Pons (tissue), 1 donor: ENCODE results near the gene ZNF684.
"Not testable (repeated sequence)": the region's sequence is repeated elsewhere in the genome, so short reads cannot be mapped to it uniquely, and the experiment has no call there.

Experiments used
- DNase-seq: peaks from one replicate; pipeline ENCODE4 v3.0.0-alpha.2; 2016; ENCODE audit warnings: low spot score

The ZNF684 gene

GRCh38 chr1:40531381-40532061, at the start of gene ZNF684:
Gene ZNF684, plus strand, starts transcription at chr1:40531637. Its CDS starts 1,530 bp downstream, at chr1:40533167.
- peak; percentile 96 for DNase-seq

- DNase-seq: no peak
Observed at GRCh38 chr1:40495315-40495903, 36.0 kb upstream of the ZNF684 start.

DNA sequence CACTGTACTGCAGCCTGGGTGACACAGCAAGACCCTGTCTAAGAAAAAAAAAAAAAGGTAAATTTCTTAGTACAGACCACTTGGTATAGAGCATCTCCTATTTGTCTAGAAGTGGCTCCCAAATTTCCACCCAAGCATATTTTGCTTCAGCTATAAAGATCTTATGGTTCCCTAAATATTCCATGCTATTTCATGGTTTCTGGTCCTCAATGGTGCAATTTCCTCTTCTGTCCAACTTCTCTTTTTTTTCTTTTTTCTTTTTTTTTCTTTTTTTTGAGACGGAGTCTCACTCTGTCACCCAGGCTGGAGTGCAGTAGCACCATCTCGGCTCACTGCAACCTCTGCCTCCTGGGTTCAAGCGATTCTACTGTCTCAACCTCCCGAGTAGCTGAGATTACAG, 28.8 kb upstream of the ZNF684 start:
- not testable (repeated sequence) for DNase-seq

- no peak for DNase-seq
Observed at GRCh38 chr1:40507973-40508372, 23.5 kb upstream of the ZNF684 start.

GRCh38 chr1:40508375-40509341, 22.8 kb upstream of the ZNF684 start, which contains the start of gene EXO5:
Gene EXO5, plus strand, starts transcription at chr1:40508767. Its CDS starts 5,778 bp downstream, at chr1:40514545.
- DNase-seq: peak; percentile 41

DNA sequence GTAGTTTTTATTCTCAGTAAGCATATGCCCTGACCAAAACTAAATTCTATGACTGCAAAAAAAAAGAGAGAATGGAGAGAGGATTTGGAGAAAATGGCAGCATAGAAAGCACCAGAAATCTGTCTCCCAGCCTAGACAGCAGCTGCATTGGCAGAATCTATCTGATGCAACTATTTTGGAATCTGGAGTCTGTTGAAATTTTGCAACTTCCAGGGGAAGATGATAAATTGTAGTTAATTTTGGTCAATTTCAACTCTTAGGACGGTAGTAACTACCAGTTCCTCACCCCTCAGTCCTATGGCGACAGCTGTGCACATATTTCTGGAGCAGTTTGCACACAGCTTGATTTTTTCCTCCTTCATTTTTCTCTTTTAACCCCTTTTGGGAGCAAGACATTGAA, 11.9 kb upstream of the ZNF684 start:
- no peak for DNase-seq

- DNase-seq: no peak
Observed at GRCh38 chr1:40530735-40531380, 579 bp upstream of the ZNF684 start.

DNA sequence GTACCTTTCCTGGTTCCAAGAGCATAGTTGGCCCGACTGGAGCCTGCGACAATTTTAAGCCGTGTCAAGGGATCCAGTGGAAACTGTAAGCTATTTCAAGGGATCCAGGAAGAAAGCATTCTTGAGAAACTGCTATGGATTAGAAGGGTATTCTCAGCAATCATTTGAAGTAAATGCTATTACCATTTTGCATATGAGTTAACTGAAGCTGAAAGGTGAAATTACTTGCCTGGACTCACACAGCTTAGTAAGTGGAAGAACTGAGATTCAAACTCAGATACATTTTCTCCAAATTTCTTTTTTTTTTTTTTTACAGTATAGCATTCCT, 589 bp downstream of the ZNF684 start:
- no peak for DNase-seq

GRCh38 chr1:40532844-40533424, 1.5 kb downstream of the ZNF684 start:
- DNase-seq: peak; percentile 60

DNA sequence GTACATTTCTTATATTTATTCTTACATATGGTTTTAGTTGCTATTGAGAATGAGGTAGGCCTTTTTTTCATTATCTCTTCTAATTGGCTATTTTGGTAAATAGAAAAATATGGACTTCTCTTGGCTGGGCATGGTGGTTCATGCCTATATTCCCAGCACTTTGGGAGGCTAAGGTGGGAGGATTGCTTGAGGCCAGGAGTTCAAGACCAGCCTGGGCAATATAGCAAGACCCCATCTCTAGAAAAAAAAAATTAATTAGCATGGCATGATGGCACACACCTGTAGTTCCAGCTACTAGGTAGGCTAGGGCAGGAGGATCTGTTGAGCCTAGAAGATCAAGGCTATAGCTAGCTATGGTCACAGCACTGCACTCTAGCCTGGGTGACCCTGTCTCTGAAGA, 3.2 kb downstream of the ZNF684 start:
- DNase-seq: no peak

- no peak for DNase-seq
Observed at GRCh38 chr1:40535732-40536131, 4.3 kb downstream of the ZNF684 start.

DNA sequence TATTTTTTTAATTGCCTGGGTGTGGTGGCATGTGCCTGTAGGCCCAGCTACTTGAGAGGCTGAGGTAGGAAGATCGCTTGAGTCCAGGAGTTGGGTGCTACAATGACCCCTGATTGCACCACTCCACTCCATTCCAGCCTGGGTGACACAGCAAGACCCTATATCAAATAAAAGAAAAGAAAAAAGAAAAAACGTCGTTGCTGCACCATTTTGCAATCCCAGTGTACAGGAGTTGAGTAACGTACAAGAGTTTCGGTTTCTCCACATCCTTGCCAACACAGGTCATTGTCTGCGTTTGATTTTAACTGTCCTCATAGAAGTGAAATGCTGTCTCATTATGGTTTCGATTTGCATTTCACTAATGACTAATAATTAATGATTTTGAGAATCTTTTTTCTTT, 7.9 kb downstream of the ZNF684 start:
- no peak for DNase-seq

DNA sequence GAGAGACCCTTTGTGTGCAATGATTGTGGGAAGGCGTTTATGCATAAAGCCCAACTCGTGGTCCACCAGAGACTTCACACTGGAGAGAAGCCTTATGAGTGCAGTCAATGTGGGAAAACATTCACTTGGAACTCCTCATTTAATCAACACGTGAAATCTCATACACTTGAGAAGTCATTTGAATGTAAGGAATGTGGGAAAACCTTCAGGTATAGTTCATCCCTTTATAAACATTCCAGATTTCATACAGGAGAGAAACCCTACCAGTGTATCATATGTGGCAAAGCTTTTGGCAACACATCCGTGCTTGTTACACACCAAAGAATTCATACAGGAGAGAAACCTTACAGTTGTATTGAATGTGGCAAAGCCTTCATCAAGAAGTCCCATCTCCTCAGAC, 15.5 kb downstream of the ZNF684 start:
- no peak for DNase-seq

GRCh38 chr1:40553017-40553416, 21.6 kb downstream of the ZNF684 start:
- DNase-seq: no peak

DNA sequence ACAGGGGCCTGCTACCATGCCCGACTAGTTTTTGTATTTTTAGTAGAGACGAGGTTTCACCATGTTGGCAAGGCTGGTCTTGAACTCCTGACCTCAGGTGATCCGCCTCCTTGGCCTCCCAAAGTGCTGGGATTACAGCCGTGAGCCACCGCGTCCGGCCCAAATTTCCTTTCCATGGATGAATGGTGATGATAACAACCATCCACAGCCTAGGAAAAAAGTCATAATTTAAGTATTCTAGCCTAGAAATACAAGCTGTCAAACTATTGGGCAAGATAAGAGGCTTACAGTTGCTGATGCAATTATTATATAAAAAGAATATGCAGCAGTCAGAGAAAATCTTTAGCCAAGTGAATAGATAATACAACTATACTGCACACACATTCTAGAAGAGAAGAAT, 23.4 kb downstream of the ZNF684 start:
- DNase-seq: not testable (repeated sequence)

DNA sequence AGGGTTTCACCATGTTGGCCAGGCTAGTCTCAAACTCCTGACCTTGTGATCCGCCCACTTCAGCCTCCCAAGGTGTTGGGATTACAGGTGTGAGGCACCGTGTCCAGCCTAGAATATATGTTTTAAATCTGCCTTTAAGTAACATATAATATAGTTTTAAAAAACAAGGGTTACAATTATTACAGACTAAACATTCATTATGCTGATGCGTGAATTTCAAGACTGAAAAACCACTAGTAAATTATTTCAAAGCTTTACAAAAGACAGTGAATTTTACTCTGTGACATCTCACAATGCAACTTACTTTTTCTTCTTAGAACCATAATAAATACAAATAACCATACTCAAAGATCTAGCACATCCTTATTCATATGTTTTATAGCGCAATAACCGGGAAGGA, 24.7 kb downstream of the ZNF684 start:
- DNase-seq: no peak

DNA sequence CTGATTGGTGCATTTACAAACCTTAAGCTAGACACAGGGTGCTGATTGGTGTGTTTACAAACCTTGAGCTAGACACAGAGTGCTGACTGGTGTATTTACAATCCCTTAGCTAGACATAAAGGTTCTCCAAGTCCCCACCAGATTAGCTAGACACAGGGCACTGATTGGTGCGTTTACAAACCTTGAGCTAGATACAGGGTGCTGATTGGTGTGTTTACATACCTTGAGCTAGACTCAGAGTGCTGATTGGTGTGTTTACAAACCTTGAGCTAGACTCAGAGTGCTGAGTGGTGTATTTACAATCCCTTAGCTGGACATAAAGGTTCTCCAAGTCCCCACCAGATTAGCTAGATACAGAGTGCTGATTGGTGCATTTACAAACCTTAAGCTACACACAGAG, 26.8 kb downstream of the ZNF684 start:
- DNase-seq: not testable (repeated sequence)

- DNase-seq: no peak
Observed at GRCh38 chr1:40562185-40562584, 30.7 kb downstream of the ZNF684 start.

DNA sequence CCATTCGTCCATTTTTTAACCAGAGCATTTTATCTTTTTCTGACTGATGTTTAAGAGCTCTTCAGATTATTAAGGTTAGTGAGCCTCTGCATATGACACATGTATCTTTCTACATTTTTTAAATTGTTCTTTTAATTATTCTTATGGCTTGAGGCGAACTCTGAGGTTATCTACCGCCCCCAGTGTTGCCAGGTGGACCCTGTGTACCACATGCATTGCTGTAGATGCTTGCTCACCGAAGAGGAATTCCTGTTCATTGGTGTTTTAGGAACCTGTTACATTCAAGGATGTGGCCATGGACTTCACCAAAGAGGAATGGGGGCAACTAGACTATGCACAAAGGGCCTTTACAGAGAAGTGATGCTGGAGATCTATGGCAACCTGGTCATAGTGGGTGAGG, 31.8 kb downstream of the ZNF684 start:
- no peak for DNase-seq

DNA sequence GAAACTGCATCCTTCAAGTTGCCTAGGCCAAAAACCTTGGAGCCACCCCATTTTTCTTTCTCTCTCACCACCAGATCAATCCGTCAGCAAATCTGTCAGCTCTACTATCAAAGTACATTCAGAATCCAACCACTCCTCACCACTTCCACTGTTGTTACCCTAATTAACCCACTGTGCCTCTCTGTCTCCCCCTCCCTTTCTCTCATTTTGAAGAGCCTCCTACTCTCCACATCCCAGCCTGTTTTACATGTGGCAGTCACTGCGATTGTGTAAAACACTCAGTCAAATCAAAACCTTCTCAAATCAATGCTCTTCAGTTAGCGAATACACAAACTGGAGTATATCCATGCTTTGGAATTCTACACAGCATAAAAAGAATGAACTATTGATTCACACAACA, 33.1 kb downstream of the ZNF684 start:
- no peak for DNase-seq

GRCh38 chr1:40564913-40565312, 33.5 kb downstream of the ZNF684 start:
- no peak for DNase-seq

DNA sequence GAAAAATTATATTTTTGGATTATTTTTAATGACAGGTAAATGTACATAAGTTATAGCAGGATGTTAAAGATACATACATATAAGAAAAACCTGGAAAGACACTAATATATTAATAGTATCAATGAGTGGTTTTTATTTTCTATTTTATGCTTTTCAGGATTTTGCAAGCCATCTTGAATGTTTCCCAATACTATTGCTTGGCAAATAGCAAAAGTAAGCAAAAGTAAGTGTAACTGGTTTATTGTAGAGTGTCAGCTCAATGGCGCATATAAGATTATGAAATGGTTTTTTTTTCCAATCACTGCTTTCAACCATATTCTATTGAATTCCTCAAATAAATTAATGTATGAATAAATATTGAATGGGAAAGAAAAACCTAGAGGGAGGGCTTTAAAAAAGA, 36.4 kb downstream of the ZNF684 start:
- no peak for DNase-seq
